HAP-1 (cell line): Measurements from ENCODE around the gene C2CD4B.

ENCODE experiments used
- DNase-seq, 2 experiments: peaks; one replicate each; pipeline ENCODE4 v3.0.0-alpha.2; 2016 to 2020; ENCODE audit warnings: low spot score in 2 of 2
- H3K27me3 ChIP-seq: fragments of 250-450 bp; sonication (Bioruptor Pico); 2 replicates; pipeline ENCODE4 v1.5.1; 2020; ENCODE audit warnings: low read depth, mild to moderate bottlenecking, moderate library complexity
- H3K36me3 ChIP-seq: fragments of 250-450 bp; sonication (Bioruptor Pico); replicated peaks from 2 replicates; pipeline ENCODE4 v1.5.1; 2020; ENCODE audit warnings: mild to moderate bottlenecking
- H3K4me1 ChIP-seq: fragments of 250-450 bp; sonication (Bioruptor Pico); 2 replicates; pipeline ENCODE4 v1.5.1; 2020; ENCODE audit warnings: mild to moderate bottlenecking
- H3K4me3 ChIP-seq: fragments of 250-450 bp; sonication (Bioruptor Pico); 2 replicates; pipeline ENCODE4 v1.5.1; 2020; ENCODE audit warnings: mild to moderate bottlenecking, moderate library complexity
- H3K9me3 ChIP-seq: fragments of 250-450 bp; sonication (Bioruptor Pico); 2 replicates; pipeline ENCODE4 v1.5.1; 2020; ENCODE audit warnings: mild to moderate bottlenecking, moderate library complexity
- in situ Hi-C: fragments of 300-500 bp; cut with MboI; formaldehyde crosslinking; loops from 3 replicates; pipeline ENCODE4 v1.14.3; 2020; ENCODE audit warnings: low sequenced_read_pairs, inconsistent platforms, mixed read lengths

The C2CD4B gene

DNA sequence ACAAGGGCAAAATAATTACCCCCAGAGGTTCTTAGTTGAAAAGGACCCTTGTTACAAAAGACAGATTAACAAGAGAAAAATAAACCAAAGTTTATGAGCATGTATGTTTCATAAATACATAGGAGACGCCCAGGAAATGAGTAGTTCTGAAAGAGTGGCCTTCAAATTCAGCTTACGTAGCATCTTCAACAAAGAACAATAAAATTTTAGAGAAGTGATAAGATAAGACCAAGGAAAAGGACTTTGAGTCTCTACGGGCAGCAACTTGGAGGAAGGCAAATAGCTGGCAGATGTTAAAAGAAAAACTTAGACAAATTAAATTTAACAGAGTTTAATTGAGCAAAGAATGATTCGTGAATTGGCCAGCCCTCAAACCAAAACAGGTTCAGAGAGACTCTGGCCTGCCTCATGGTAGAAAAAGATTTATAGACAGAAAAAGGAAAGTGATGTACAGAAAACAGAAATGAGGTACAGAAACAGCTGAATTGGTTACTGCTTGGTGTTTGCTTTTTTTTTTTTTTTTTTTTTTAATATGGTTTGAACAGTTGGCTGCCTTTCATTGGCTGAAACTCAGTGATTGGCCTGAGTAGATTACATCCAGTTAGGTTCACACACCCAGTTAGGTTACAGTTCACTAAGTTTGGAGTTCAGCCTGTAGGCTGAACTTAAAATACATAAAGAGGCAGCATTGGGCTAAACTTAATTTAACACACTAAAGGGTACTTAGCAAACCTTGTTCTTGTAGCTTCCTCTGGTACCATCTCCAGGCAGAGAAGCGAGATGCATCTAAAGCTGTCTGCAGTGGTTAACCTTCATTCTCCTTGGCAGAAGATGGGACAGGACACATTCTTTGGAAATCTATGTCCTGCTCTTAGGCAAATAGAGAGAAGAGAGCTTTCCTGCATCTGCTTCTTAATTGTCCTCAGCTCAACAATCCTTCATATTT is 23.2 kb downstream of the C2CD4B start:
- peaks cover 13% of the 10 kb centered on the region for H3K27me3 ChIP-seq
- H3K4me3 ChIP-seq = no peak overlapping the region
- no peak for DNase-seq
- no peaks in the 10 kb centered on the region for H3K4me1 ChIP-seq
- in situ Hi-C loops = no loop called here
- 0 out of 2 replicates have a peak, but pooled peaks cover 3% of the 10 kb centered on the region for H3K36me3 ChIP-seq
- H3K9me3 ChIP-seq = peaks cover 4% of the 10 kb centered on the region; the same call in 1 of the 2 replicates

DNA sequence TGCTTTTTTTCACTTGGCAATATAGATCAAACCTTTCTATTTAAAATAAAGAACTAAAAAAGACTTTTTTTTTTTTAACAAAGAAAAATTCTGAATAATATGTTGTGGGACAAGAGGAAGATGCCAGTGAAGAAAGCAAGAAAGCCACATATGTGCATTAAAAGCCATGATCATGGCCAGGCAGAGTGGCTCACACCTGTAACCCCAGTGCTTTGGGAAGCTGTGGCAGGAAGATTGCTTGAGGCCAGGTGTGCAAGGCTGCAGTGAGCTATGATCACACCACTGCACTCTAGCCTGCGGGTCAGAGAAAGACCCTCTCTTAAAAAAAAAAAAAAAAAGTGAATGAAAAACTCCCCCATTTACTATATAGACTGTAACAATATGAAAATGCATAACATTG is 23.9 kb downstream of the C2CD4B start:
- no peaks in the 10 kb centered on the region for H3K4me1 ChIP-seq
- DNase-seq = no peak
- in situ Hi-C loops = no loop called here
- peaks cover 13% of the 10 kb centered on the region for H3K27me3 ChIP-seq
- peaks cover 4% of the 10 kb centered on the region; the same call in 1 of the 2 replicates for H3K9me3 ChIP-seq
- H3K4me3 ChIP-seq = no peak overlapping the region
- H3K36me3 ChIP-seq = 0 out of 2 replicates have a peak, but pooled peaks cover 3% of the 10 kb centered on the region

DNA sequence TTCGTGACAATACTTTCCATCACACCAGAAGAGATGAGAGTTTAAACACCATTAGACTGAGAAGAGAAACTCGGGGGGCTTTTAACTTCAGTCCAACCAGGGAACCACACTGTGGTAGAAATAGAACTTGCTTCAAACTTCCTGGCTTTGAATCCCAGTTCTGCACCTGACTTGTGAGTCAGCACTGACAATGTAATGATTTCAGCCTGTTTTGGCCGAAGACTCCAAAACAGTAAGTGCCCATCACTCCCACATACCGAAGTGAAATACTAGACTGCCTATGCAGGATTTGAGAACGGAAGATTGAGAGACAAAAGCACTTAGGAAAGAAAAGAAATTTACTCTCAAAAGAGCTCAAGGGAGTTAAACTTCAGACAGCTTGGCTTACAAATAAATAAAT is 27.0 kb downstream of the C2CD4B start:
- 0 out of 2 replicates have a peak, but pooled peaks cover 3% of the 10 kb centered on the region for H3K36me3 ChIP-seq
- no peak for DNase-seq
- in situ Hi-C loops = no loop called here

DNA sequence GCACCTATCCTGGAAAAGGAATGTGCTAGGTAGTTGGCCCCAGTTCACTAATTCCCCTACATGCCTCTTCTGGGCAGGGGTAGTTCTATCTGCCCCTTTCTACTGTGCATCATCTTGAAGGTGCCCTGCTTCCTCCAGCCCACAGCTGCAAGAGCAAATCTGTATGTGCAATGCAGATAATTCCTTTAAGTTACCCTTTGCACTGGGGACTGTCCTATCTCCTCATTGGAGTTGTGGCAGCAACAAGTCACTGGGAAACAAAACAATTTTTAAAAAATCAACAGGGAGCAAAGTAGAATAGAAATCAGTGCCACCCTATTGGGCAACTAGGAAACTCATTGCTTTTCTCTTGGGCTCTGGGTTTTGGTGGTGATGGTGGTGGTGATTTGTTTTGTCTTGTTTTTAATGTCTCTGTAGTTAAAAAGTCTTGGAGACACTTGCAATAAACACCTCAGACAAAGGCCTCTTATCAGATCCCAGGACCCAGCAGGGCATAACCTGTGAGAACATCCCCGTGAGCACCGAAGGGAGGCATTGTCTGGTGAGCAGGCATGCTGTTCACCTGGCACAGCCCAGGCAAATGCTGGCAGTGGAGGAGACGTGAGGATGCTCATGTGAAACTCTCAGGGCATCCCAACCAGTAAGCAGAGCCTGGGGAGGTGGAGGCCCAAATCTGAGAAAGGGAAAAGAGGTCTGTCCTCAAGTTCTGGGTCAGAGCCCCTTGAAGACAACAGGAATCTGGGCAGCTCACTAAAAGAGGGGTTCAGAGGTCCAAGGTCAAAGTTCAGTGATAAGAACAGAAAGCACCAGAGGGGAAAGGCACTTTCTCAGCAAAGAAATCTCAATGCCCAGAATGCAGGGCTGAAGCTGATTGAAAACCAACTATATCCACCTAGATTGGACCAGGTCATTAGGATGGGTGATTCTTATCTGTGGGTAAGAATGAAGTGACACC is 27.9 kb downstream of the C2CD4B start:
- in situ Hi-C loops = no loop called here
- H3K4me3 ChIP-seq = no peak overlapping the region
- DNase-seq = no peak
- no peaks in the 10 kb centered on the region for H3K36me3 ChIP-seq
- H3K27me3 ChIP-seq = peaks cover 8% of the 10 kb centered on the region; the same call in 1 of the 2 replicates
- no peaks in the 10 kb centered on the region for H3K4me1 ChIP-seq
- no peaks in the 10 kb centered on the region for H3K9me3 ChIP-seq

More for the DNA sequence above, 27.0 kb downstream of the C2CD4B start:
- Histone ChIP-seq H3K4me3 (no peak overlapping the region), H3K4me1 (no peaks in the 10 kb centered on the region), H3K27me3 (peaks cover 13% of the 10 kb centered on the region), H3K9me3 (peaks cover 4% of the 10 kb centered on the region; the same call in 1 of the 2 replicates)

GRCh38 chr15:62135532-62136134 is 29.5 kb downstream of the C2CD4B start:
- Histone ChIP-seq H3K27me3 (peaks cover 3% of the 10 kb centered on the region; the same call in 1 of the 2 replicates), H3K9me3 (no peaks in the 10 kb centered on the region), H3K36me3 (no peaks in the 10 kb centered on the region), H3K4me3 (no peak overlapping the region), H3K4me1 (no peaks in the 10 kb centered on the region)
- no peak for DNase-seq
- in situ Hi-C loops = no loop called here

DNA sequence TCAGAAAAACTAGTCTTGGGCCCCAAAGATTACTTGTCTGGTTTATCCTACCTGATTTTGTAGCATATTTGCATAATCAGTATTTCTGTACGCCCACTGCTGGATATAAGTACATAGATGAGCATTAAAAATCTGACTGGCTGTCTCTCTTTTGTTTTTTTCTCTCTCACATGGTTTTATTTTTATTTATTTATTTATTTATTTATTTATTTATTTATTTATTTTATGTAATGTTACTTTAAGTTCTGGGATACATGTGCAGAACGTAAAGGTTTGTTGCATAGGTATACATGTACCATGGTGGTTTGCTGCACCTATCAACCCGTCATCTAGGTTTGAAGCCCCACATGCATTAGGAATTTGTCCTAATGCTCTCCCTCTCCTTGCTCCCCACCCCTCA is 31.9 kb downstream of the C2CD4B start:
- Histone ChIP-seq H3K36me3 (no peaks in the 10 kb centered on the region), H3K9me3 (no peaks in the 10 kb centered on the region), H3K27me3 (peaks cover 10% of the 10 kb centered on the region), H3K4me1 (no peaks in the 10 kb centered on the region), H3K4me3 (no peak overlapping the region)
- in situ Hi-C loops = no loop called here
- DNase-seq = no peak

DNA sequence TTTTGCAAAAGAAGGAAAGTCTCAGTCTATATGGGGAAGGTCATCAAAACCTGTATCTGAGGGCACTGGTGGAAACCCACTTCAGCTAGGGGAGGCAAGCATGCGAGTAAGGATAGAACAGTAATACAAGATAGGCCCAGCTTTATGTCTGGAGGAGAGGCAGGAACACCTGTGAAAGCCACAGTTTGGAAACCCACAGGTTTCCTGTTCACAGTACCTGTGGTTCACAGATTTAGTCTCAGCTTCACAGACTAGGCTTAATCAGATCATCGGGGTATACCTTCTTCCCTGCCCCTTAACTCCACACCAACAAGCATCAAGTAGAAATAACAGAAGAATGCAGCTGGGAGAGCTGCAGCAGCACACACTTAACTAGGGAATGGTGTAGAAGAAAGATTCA is 36.2 kb downstream of the C2CD4B start:
- no peak overlapping the region for H3K4me3 ChIP-seq
- DNase-seq = no peak
- H3K36me3 ChIP-seq = no peaks in the 10 kb centered on the region
- H3K27me3 ChIP-seq = peaks cover 12% of the 10 kb centered on the region
- no peaks in the 10 kb centered on the region for H3K9me3 ChIP-seq
- in situ Hi-C loops = no loop called here
- no peaks in the 10 kb centered on the region for H3K4me1 ChIP-seq

GRCh38 chr15:62126364-62126763 is 38.7 kb downstream of the C2CD4B start:
- Histone ChIP-seq H3K4me1 (no peaks in the 10 kb centered on the region), H3K36me3 (no peaks in the 10 kb centered on the region), H3K27me3 (peaks cover 12% of the 10 kb centered on the region), H3K4me3 (no peak overlapping the region), H3K9me3 (no peaks in the 10 kb centered on the region)
- in situ Hi-C loops = no loop called here
- DNase-seq = no peak

DNA sequence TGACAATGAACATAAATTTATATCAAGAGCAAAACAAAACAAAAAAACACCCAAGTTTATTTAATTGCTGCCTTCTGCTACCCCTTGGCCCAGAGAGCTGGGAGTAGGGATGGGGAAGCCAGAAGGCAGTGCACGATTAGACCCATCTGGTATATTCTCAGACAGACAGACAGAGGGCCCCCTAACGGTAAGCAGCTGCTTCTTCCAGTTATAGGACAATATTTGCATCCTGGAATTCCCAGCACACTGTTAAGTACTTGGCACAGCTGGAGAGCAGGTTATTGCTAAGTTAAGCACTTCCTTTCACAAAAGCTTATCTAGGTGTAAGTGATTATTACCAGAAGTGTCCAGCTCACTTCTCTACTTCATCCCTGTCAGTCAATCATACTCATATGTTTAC is 39.3 kb downstream of the C2CD4B start:
- Histone ChIP-seq H3K9me3 (no peaks in the 10 kb centered on the region), H3K27me3 (peaks cover 12% of the 10 kb centered on the region), H3K4me1 (no peaks in the 10 kb centered on the region), H3K36me3 (no peaks in the 10 kb centered on the region), H3K4me3 (no peak overlapping the region)
- DNase-seq = peak; percentile 53 to 66
- in situ Hi-C loops = no loop called here

DNA sequence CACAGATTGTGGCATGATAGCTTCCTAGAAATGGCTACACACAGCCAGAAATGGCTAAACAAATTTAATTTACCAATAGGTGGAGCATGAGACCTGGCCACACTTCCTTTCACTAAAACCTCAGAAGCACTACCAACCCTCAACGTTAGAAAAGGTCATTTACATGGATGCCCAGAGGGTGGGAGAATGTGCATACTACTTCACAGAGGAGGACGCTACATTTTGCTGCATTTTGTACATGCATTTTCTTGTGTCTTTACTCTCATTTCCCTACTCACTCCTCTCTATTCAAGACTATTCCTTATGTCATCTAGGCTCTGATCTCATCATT is 40.1 kb downstream of the C2CD4B start:
- H3K36me3 ChIP-seq = no peaks in the 10 kb centered on the region
- no peaks in the 10 kb centered on the region for H3K4me1 ChIP-seq
- no peaks in the 10 kb centered on the region for H3K9me3 ChIP-seq
- in situ Hi-C loops = no loop called here
- no peak overlapping the region for H3K4me3 ChIP-seq
- no peak for DNase-seq
- peaks cover 9% of the 10 kb centered on the region for H3K27me3 ChIP-seq

- no peak overlapping the region for H3K4me3 ChIP-seq
- peaks cover 7% of the 10 kb centered on the region; the same call in 1 of the 2 replicates for H3K27me3 ChIP-seq
- no peak for DNase-seq
- H3K9me3 ChIP-seq = 0 out of 2 replicates have a peak, but pooled peaks cover under 1% of the 10 kb centered on the region
- in situ Hi-C loops = no loop called here
- H3K4me1 ChIP-seq = peaks cover 1% of the 10 kb centered on the region; the same call in 1 of the 2 replicates
- no peaks in the 10 kb centered on the region for H3K36me3 ChIP-seq
Measured at GRCh38 chr15:62124176-62124972, 40.7 kb downstream of the C2CD4B start.

- in situ Hi-C loops = no loop called here
- Histone ChIP-seq H3K27me3 (peaks cover 11% of the 10 kb centered on the region; the same call in 1 of the 2 replicates), H3K4me3 (no peak overlapping the region), H3K4me1 (peaks cover 4% of the 10 kb centered on the region; the same call in 1 of the 2 replicates), H3K36me3 (no peaks in the 10 kb centered on the region), H3K9me3 (0 out of 2 replicates have a peak, but pooled peaks cover 3% of the 10 kb centered on the region)
- DNase-seq = no peak
Measured at GRCh38 chr15:62122249-62122648, 42.8 kb downstream of the C2CD4B start.
